GM12878 (cell line): ENCODE results near the gene NKAIN2.

Experiments
- CTCF ChIP-seq, 3 experiments: IDR thresholded peaks in 2 of 3; conservative IDR thresholded peaks in 1 of 3; 2 replicates each; pipeline ENCODE4 v1.5.1; 2011; ENCODE audit warnings: low read depth in 3 of 3, low read length in 3 of 3, mild to moderate bottlenecking in 3 of 3, control low read depth in 2 of 3, moderate library complexity in 2 of 3, inconsistent platforms in 1 of 3, mixed read lengths in 1 of 3; ENCODE audit not compliant: control insufficient read depth in 2 of 3, insufficient read depth in 1 of 3; ENCODE audit errors: extremely low read depth in 1 of 3
- EZH2 ChIP-seq: IDR thresholded peaks from 2 replicates; pipeline ENCODE4 v1.6.1; 2012; ENCODE audit warnings: low read depth, mild to moderate bottlenecking, control low read depth, inconsistent platforms, low read length, borderline replicate concordance; ENCODE audit not compliant: control insufficient read depth
- HDGF ChIP-seq: fragments of 450-650 bp; IDR thresholded peaks from 2 replicates; pipeline ENCODE4 v1.6.1; 2016; ENCODE audit warnings: antibody characterized with exemption
- POLR2AphosphoS5 ChIP-seq: IDR thresholded peaks from 2 replicates; pipeline ENCODE4 v1.6.1; 2011; ENCODE audit warnings: mild to moderate bottlenecking, low read length, inconsistent platforms
- RBBP5 ChIP-seq: fragments of 200-600 bp; sonication (generic); conservative IDR thresholded peaks from 2 replicates; pipeline ENCODE4 v1.6.1; 2016
- REST ChIP-seq: IDR thresholded peaks from 2 replicates; pipeline ENCODE4 v1.6.1; 2012; ENCODE audit warnings: mild to moderate bottlenecking, low read depth, low read length
- SIN3A ChIP-seq: IDR thresholded peaks from 2 replicates; pipeline ENCODE4 v1.6.1; 2012; ENCODE audit warnings: low read depth, low read length, improper control_type of control experiment
- YY1 ChIP-seq: IDR thresholded peaks from 2 replicates; pipeline ENCODE4 v1.6.1; 2011; ENCODE audit warnings: low read depth, mild to moderate bottlenecking, low read length

GRCh38 chr6:123806561-123806960 is 2.9 kb downstream of the NKAIN2 start:
- no peak for TF ChIP-seq CTCF (IDR thresholded peaks at IDR 0.05 in 2 of 3, conservative IDR thresholded peaks at IDR 0.05 in 1 of 3; ENCODE audit: control insufficient read depth in 2 of 3, extremely low read depth in 1 of 3, insufficient read depth in 1 of 3, low read depth in 3 of 3, low read length in 3 of 3)
- no peak for TF ChIP-seq YY1
- TF ChIP-seq EZH2, result no peak
- no peak for TF ChIP-seq REST
- TF ChIP-seq POLR2AphosphoS5, result no peak
- no peak for TF ChIP-seq HDGF
- no peak for TF ChIP-seq SIN3A
- TF ChIP-seq RBBP5, result no peak
